CD14-positive monocyte (primary cell): ENCODE measurements around the gene FAM107B. TPM values are rescaled to one million over a fixed set of nuclear protein-coding genes. Genes with fewer than 3 reads are reported as not detected.
A peak's percentile ranks its signal among the peaks of the same experiment; 100 is the strongest.

Experiments
- DNase-seq, 3 donors: peaks; one replicate each; pipeline ENCODE4 v3.0.0-alpha.2; 2011 to 2022
- H2AFZ ChIP-seq: 2 replicates; pipeline ENCODE4 v1.6.0; 2012; ENCODE audit warnings: mild to moderate bottlenecking, low read depth, low read length, inconsistent platforms; ENCODE audit not compliant: insufficient read depth, poor library complexity, severe bottlenecking
- H3K27ac ChIP-seq, 2 donors: 1 replicate in 1 of 2; 2 replicates in 1 of 2; pipeline ENCODE4 v1.5.1; 2012 to 2013; ENCODE audit warnings: low read length in 2 of 2, control low read depth in 1 of 2, inconsistent platforms in 1 of 2, low read depth in 1 of 2, mild to moderate bottlenecking in 1 of 2
- H3K27me3 ChIP-seq, 2 donors: one replicate each; pipeline versions ENCODE4 v1.6.0 to v1.6.1; 2011 to 2013; ENCODE audit warnings: low read length in 2 of 2; ENCODE audit not compliant: control insufficient read depth in 2 of 2, insufficient read depth in 2 of 2
- H3K36me3 ChIP-seq, 2 donors: replicated peaks in 1 of 2; 1 replicate in 1 of 2; 2 replicates in 1 of 2; pipeline versions ENCODE4 v1.5.1 to v1.6.1; 2012 to 2013; ENCODE audit warnings: low read length in 2 of 2, control low read depth in 1 of 2, inconsistent platforms in 1 of 2, mild to moderate bottlenecking in 1 of 2; ENCODE audit not compliant: insufficient read depth in 2 of 2, control insufficient read depth in 1 of 2
- H3K4me1 ChIP-seq, 2 donors: 1 replicate in 1 of 2; 2 replicates in 1 of 2; pipeline versions ENCODE4 v1.5.1 to v1.6.1; 2012 to 2013; ENCODE audit warnings: low read length in 2 of 2, control low read depth in 1 of 2, inconsistent platforms in 1 of 2, mild to moderate bottlenecking in 1 of 2, moderate library complexity in 1 of 2; ENCODE audit not compliant: insufficient read depth in 2 of 2, control insufficient read depth in 1 of 2
- H3K4me2 ChIP-seq: replicated peaks from 2 replicates; pipeline ENCODE3; 2012; ENCODE audit warnings: low read length, moderate library complexity, mild to moderate bottlenecking; ENCODE audit not compliant: poor library complexity, severe bottlenecking; ENCODE audit errors: extremely low read depth
- H3K4me3 ChIP-seq, 3 experiments: fragments of 200-600 bp in 1 of 3; sonication (generic) in 1 of 3; replicated peaks in 1 of 3; 1 replicate in 2 of 3; 2 replicates in 1 of 3; pipeline ENCODE4 v1.5.1; 2011 to 2013; ENCODE audit warnings: low read length in 3 of 3, mild to moderate bottlenecking in 3 of 3, control low read depth in 2 of 3, low read depth in 2 of 3, inconsistent platforms in 1 of 3, moderate library complexity in 1 of 3
- H3K79me2 ChIP-seq: 2 replicates; pipeline ENCODE4 v1.6.0; 2012; ENCODE audit warnings: mild to moderate bottlenecking, control low read depth, inconsistent platforms, low read length, moderate library complexity; ENCODE audit not compliant: insufficient read depth
- H3K9ac ChIP-seq: 2 replicates; pipeline ENCODE4 v1.6.0; 2017; ENCODE audit warnings: low read length, mild to moderate bottlenecking; ENCODE audit not compliant: insufficient read depth, poor library complexity, severe bottlenecking
- H3K9me3 ChIP-seq, 2 donors: replicated peaks in 1 of 2; 1 replicate in 1 of 2; 2 replicates in 1 of 2; pipeline versions ENCODE4 v1.5.1 to v1.6.1; 2012 to 2013; ENCODE audit warnings: low read length in 2 of 2, control low read depth in 1 of 2; ENCODE audit not compliant: control insufficient read depth in 1 of 2, insufficient read depth in 1 of 2
- H4K20me1 ChIP-seq: 2 replicates; pipeline ENCODE4 v1.6.0; 2012; ENCODE audit warnings: mild to moderate bottlenecking, low read length, control low read depth, moderate library complexity; ENCODE audit not compliant: insufficient read depth
- H3K27ac Mint-ChIP-seq, 7 donors: one replicate each; pipeline ENCODE4 v1.8.0; 2020; ENCODE audit warnings: mild to moderate bottlenecking in 7 of 7, mixed read lengths in 7 of 7, moderate library complexity in 6 of 7, inconsistent platforms in 2 of 7
- H3K27me3 Mint-ChIP-seq, 3 donors: one replicate each; pipeline ENCODE4 v1.8.0; 2021 to 2022; ENCODE audit warnings: low read depth in 3 of 3, mild to moderate bottlenecking in 3 of 3, mixed read lengths in 3 of 3, moderate library complexity in 3 of 3, inconsistent platforms in 1 of 3
- H3K36me3 Mint-ChIP-seq, 2 donors: one replicate each; pipeline ENCODE4 v1.8.0; 2020; ENCODE audit warnings: mixed read lengths in 2 of 2, inconsistent platforms in 1 of 2, mild to moderate bottlenecking in 1 of 2
- H3K4me1 Mint-ChIP-seq: one replicate; pipeline ENCODE4 v1.8.0; 2020; ENCODE audit warnings: mild to moderate bottlenecking, mixed read lengths
- H3K4me3 Mint-ChIP-seq, 2 donors: one replicate each; pipeline ENCODE4 v1.8.0; 2020; ENCODE audit warnings: mild to moderate bottlenecking in 2 of 2, mixed read lengths in 2 of 2, moderate library complexity in 1 of 2
- H3K9me3 Mint-ChIP-seq, 7 donors: one replicate each; pipeline ENCODE4 v1.8.0; 2020 to 2022; ENCODE audit warnings: mixed read lengths in 7 of 7, mild to moderate bottlenecking in 6 of 7, moderate library complexity in 6 of 7, inconsistent platforms in 2 of 7
- WGBS: methylation state at CpG from one replicate; pipeline ENCODE4 v1.1.5; 2013; ENCODE audit warnings: missing lambda C conversion rate; ENCODE audit not compliant: insufficient coverage; 5-methylcytosine and 5-hydroxymethylcytosine counted together
- intact Hi-C, 2 donors: fragments of 100-400 bp; cut with micrococcal nuclease; formaldehyde crosslinking; loops; one replicate each; pipeline versions ENCODE4 v1.15.0 to v1.15.1; 2023
- polyA plus RNA-seq, 3 donors: library from polyadenylated mRNA; depleted of rRNA in 1 of 3; unstranded in 2 of 3; stranded (reverse) in 1 of 3; fragments of 300-500 nt in 2 of 3; fragments of >200 nt in 1 of 3; fragmentation: Illumina TruSeq in 2 of 3; gene quantifications; 1 replicate in 2 of 3; 2 replicates in 1 of 3; pipeline ENCODE4 v1.2.3, GENCODE V29; 2012 to 2021
- TF ChIP-seq, protein P1 (sequence below): fragments of 200-600 bp; IDR thresholded peaks from one replicate; pipeline ENCODE4 v1.8.0; 2022; ENCODE audit warnings: antibody characterized with exemption, mild to moderate bottlenecking

Gene FAM107B
- polyA plus RNA-seq, 3 donors: 27.2 to 68.5 (median 28.4) TPM

DNA sequence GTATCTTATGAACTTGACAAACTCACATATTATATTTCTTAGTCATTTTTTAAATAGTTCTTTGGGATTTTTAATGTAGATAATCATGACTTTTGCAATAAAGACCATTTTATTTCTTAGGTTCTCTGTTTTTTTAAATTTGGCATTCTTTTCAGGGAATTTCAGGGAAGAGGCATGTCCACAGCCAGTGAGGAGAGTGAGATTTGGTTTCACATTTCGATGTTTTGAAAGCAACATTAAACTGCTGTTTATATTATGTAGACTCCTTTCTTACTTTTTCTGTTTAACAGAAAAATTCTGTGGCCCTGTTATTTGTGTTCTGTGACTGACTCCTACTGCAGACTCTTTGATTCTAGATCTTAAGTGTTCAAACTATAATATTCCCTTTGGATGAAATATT lies 153.7 kb downstream of the FAM107B start:
- intact Hi-C loops: loop anchor here in 1 of 2 donors (5.0 kb wide), 1 partner anchor 36 kb away; no protein-coding TSS in a partner anchor
- Histone ChIP-seq H3K9me3 (no peaks in the 10 kb centered on the region), H3K79me2 (no peaks in the 10 kb centered on the region), H4K20me1 (no peaks in the 10 kb centered on the region), H3K9ac (no peak overlapping the region), H3K4me2 (no peak overlapping the region), H3K4me1 (peaks cover 45 to 54% of the 10 kb centered on the region in 2 donors), H3K36me3 (no peaks in the 10 kb centered on the region), H3K4me3 (no peak overlapping the region), H3K27ac (no peak overlapping the region), H2AFZ (no peak overlapping the region), H3K27me3 (no peaks in the 10 kb centered on the region)
- TF ChIP-seq, protein P1, sequence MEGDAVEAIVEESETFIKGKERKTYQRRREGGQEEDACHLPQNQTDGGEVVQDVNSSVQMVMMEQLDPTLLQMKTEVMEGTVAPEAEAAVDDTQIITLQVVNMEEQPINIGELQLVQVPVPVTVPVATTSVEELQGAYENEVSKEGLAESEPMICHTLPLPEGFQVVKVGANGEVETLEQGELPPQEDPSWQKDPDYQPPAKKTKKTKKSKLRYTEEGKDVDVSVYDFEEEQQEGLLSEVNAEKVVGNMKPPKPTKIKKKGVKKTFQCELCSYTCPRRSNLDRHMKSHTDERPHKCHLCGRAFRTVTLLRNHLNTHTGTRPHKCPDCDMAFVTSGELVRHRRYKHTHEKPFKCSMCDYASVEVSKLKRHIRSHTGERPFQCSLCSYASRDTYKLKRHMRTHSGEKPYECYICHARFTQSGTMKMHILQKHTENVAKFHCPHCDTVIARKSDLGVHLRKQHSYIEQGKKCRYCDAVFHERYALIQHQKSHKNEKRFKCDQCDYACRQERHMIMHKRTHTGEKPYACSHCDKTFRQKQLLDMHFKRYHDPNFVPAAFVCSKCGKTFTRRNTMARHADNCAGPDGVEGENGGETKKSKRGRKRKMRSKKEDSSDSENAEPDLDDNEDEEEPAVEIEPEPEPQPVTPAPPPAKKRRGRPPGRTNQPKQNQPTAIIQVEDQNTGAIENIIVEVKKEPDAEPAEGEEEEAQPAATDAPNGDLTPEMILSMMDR: no peak
- Mint-ChIP-seq H3K4me3 (no peak overlapping the region), H3K27ac (no peak overlapping the region), H3K27me3 (peaks cover 0 to 1% (median 0%) of the 10 kb centered on the region in 3 donors), H3K9me3 (peaks cover 0 to 1% (median 0%) of the 10 kb centered on the region in 7 donors), H3K36me3 (no peaks in the 10 kb centered on the region), H3K4me1 (peaks cover 51% of the 10 kb centered on the region)
- DNase-seq: no peak
- WGBS: no CpG with 5 or more reads among the region's 1 CpG

DNA sequence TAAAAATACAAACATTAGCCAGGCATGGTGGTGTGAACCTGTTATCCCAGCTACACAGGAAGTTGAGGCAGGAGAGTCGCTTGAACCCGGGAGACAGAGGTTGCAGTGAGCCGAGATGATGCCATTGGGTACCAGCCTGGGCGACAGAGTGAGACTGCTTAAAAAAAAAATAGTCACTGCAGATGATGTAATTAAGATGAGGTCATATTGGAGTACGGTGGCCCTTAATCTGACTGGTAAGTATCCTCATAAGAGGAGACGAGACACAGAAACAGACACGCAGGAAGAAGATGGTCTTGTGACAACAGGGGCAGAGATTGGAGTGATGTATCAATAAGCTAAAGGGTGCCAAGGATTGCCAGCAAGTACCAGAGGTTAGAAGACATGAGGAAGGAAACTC lies 156.0 kb downstream of the FAM107B start:
- Histone ChIP-seq H3K4me2 (no peak overlapping the region), H3K4me1 (peaks cover 50 to 58% of the 10 kb centered on the region in 2 donors), H4K20me1 (no peaks in the 10 kb centered on the region), H3K79me2 (no peaks in the 10 kb centered on the region), H3K9ac (peak overlapping the region; percentile 49), H3K27ac (peak overlapping the region; percentile 87 to 88), H3K27me3 (no peaks in the 10 kb centered on the region), H2AFZ (no peak overlapping the region), H3K4me3 (no peak overlapping the region), H3K36me3 (no peaks in the 10 kb centered on the region), H3K9me3 (no peaks in the 10 kb centered on the region)
- 21% methylated on average over 6 of the region's 7 CpGs for WGBS
- H3K36me3 Mint-ChIP-seq: no peaks in the 10 kb centered on the region
- DNase-seq: peak; percentile 77 to 90 (median 82)
- H3K4me1 Mint-ChIP-seq: peaks cover 51% of the 10 kb centered on the region
- no peaks in the 10 kb centered on the region for H3K9me3 Mint-ChIP-seq
- H3K4me3 Mint-ChIP-seq: peak overlapping the region in 1 of 2 donors; percentile 51
- H3K27ac Mint-ChIP-seq: peak overlapping the region; percentile 98 to 100 (median 99)
- TF ChIP-seq, protein P1: no peak
- H3K27me3 Mint-ChIP-seq: peaks cover 0 to 1% (median 0%) of the 10 kb centered on the region in 3 donors
- intact Hi-C loops: loop anchor here in 1 of 2 donors (2.0 to 5.0 kb wide), 3 partner anchors 14 to 66 kb away; no protein-coding TSS in a partner anchor
